GM12878 (cell line): ENCODE data around the gene SIX1.

Source experiments
- BCL11A ChIP-seq: IDR thresholded peaks from 2 replicates; pipeline ENCODE4 v1.6.1; 2011; ENCODE audit warnings: low read depth, low read length
- CHD4 ChIP-seq: fragments of 200-600 bp; sonication (generic); IDR thresholded peaks from 2 replicates; pipeline ENCODE4 v1.6.1; 2016; ENCODE audit warnings: mild to moderate bottlenecking
- E4F1 ChIP-seq: fragments of 450-650 bp; IDR thresholded peaks from 2 replicates; pipeline ENCODE4 v1.6.1; 2018; ENCODE audit warnings: borderline replicate concordance, mild to moderate bottlenecking; ENCODE audit not compliant: partially characterized antibody
- FOS ChIP-seq: IDR thresholded peaks from 3 replicates; pipeline ENCODE4 v1.6.1; 2011; ENCODE audit warnings: borderline replicate concordance; ENCODE audit not compliant: insufficient read length; ENCODE audit errors: extremely low read depth

DNA sequence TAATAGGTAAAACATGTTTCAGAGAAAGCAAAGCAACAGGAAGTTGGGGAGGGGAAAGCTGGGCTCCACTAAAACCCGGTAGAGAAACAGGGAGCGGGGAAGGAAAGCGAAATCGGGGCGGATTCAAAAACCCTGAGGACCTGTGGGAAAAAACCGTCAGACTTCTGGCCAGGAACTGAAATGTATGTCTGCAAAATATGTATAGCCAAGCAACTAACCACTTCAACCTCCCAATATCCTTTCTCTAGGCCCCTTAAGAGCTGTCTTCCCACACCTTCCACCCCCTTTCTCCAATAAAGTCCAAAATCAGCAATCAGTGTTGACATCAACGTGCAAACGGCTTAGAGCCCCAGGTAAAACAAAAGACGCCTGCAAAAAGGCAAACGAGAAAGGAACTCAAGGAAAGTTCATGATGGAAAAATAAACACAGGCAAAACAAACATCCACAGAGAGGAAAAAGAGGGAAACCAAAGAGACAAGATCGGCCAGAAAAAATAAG is 32.8 kb downstream of the SIX1 start:
- TF ChIP-seq E4F1 = no peak
- no peak for TF ChIP-seq FOS
- no peak for TF ChIP-seq CHD4
- no peak for TF ChIP-seq BCL11A
